Measurements from ENCODE around the gene GTF2H3.

- TF ChIP-seq MAX (IDR thresholded peaks at IDR 0.05; ENCODE audit: low read depth, low read length) (no peak), POLR2A (IDR thresholded peaks at IDR 0.05; ENCODE audit: extremely low read depth, insufficient read length) (no peak)
- TF ChIP-seq, protein P1, sequence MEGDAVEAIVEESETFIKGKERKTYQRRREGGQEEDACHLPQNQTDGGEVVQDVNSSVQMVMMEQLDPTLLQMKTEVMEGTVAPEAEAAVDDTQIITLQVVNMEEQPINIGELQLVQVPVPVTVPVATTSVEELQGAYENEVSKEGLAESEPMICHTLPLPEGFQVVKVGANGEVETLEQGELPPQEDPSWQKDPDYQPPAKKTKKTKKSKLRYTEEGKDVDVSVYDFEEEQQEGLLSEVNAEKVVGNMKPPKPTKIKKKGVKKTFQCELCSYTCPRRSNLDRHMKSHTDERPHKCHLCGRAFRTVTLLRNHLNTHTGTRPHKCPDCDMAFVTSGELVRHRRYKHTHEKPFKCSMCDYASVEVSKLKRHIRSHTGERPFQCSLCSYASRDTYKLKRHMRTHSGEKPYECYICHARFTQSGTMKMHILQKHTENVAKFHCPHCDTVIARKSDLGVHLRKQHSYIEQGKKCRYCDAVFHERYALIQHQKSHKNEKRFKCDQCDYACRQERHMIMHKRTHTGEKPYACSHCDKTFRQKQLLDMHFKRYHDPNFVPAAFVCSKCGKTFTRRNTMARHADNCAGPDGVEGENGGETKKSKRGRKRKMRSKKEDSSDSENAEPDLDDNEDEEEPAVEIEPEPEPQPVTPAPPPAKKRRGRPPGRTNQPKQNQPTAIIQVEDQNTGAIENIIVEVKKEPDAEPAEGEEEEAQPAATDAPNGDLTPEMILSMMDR (IDR thresholded peaks at IDR 0.05; ENCODE audit: low read depth, low read length), result no peak
Observed at GRCh38 chr12:123657211-123657610, 23.6 kb downstream of the GTF2H3 start.

All from NB4 (cell line).